ENCODE measurements around the gene NAGPA. TPM values are rescaled to one million over a fixed set of nuclear protein-coding genes. Genes with fewer than 3 reads are reported as not detected.

NAGPA gene
- total RNA-seq, 4 donors from 2014 or later, result 27.6 to 85.1 (median 45.1) TPM

DNA sequence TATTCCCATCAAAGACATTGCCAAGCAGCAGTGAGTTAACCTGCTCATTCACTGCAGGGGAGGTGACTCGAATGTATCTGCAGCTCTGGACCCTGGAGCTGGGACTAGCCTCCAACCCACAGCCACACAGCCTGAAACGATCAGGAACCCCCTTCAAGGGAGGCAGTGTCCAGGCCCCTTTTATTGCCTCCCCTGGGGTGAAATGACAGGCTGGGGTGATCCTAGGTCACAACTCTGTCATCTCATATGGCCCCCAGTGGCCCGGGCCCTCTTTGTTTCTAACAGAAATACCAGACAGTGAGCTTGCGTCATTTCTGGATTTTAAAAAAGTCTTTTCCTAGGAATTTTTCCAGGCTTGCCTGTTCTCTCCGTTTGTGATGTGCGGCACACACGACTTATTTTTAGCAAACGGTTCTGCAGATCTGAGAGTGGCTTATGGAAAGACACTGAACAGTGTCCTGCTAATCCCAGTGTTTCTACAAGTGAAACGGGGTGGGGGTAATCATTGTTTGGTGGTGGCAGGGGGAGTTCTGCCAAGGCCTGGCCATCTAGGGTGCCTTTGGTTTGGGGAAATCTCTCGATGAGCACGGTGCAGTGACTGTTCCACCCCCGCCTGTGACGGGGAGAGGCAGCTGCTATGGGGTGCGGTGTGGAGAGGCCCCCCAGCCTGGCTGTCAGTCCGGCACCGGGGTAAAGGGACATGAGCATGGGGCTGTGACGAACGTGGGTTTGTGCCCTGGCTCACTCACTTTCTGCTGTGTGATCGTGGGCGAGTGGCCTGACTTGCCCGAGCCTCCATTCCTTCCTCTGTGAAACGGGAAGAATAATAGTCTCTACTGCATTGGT lies 27.2 kb downstream of the NAGPA start:
- intact Hi-C loops (cut with DNase I; ENCODE audit: low total_unique reads), result loop anchor here (5.0 kb wide), 1 partner anchor 1204 kb away; no protein-coding TSS in a partner anchor
- no peak for DNase-seq (ENCODE audit: low spot score in 2 of 2)
- TF ChIP-seq, protein P1, sequence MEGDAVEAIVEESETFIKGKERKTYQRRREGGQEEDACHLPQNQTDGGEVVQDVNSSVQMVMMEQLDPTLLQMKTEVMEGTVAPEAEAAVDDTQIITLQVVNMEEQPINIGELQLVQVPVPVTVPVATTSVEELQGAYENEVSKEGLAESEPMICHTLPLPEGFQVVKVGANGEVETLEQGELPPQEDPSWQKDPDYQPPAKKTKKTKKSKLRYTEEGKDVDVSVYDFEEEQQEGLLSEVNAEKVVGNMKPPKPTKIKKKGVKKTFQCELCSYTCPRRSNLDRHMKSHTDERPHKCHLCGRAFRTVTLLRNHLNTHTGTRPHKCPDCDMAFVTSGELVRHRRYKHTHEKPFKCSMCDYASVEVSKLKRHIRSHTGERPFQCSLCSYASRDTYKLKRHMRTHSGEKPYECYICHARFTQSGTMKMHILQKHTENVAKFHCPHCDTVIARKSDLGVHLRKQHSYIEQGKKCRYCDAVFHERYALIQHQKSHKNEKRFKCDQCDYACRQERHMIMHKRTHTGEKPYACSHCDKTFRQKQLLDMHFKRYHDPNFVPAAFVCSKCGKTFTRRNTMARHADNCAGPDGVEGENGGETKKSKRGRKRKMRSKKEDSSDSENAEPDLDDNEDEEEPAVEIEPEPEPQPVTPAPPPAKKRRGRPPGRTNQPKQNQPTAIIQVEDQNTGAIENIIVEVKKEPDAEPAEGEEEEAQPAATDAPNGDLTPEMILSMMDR (IDR thresholded peaks at IDR 0.05), result no peak
- no peak for TF ChIP-seq POLR2A (IDR thresholded peaks at IDR 0.05)
- H3K4me3 ChIP-seq (ENCODE audit: low read depth, poor library complexity, severe bottlenecking), result no peak overlapping the region
- WGBS, 2 donors, result 72 to 73% methylated on average over 22 of the region's 22 CpGs

DNA sequence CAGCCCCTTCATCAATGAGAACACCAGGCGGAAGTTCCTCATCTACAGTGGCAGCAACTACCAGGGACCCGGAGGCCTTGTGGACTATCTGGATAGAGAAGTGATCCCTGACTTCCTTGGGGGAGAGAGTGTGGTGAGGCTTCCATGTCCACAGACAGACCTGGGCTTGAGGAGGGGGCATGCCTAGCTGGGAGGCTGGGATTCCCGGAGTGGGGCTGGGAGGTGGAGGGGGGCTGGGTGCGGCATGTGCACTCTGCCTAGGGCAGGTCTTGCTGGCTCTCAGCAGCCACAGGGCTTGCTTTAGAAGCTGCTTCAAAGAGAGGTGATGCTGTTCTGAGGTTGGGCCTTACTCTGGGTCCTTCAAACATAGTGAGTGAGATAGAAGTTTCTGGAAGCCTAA lies 27.8 kb downstream of the NAGPA start:
- intact Hi-C loops (cut with DNase I; ENCODE audit: low total_unique reads), result loop anchor here (5.0 kb wide), 1 partner anchor 1204 kb away; no protein-coding TSS in a partner anchor
- TF ChIP-seq POLR2A (IDR thresholded peaks at IDR 0.05), result no peak
- TF ChIP-seq, protein P1 (IDR thresholded peaks at IDR 0.05), result no peak
- WGBS, 2 donors, result 70 to 78% methylated on average over 4 of the region's 4 CpGs
- no peak overlapping the region for H3K4me3 ChIP-seq (ENCODE audit: low read depth, poor library complexity, severe bottlenecking)
- no peak for DNase-seq (ENCODE audit: low spot score in 2 of 2)

DNA sequence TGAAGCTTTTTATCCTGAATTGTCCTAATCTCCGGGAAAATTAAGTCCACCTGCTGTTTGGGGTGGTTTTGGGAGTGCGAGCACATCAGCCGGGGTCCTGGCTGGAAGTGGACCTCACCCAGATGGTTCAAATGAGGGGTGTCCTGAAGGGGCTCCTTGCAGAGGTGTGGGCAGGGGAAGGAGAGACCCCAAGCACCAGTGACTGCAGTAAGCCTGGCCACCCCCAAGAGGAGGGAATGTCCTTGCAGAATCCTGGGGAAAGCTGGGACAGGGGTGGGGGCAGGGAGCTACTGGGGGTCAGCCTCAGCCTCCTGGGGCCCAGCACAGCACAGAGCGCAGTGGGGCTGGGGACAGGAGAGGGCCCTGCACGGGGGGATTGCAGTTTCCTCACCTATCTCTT lies 29.4 kb downstream of the NAGPA start:
- 70 to 76% methylated on average over 5 of the region's 5 CpGs for WGBS, 2 donors
- intact Hi-C loops (cut with DNase I; ENCODE audit: low total_unique reads), result no loop called here
- DNase-seq (ENCODE audit: low spot score in 2 of 2), result no peak
- no peak overlapping the region for H3K4me3 ChIP-seq (ENCODE audit: low read depth, poor library complexity, severe bottlenecking)
- no peak for TF ChIP-seq POLR2A (IDR thresholded peaks at IDR 0.05)
- TF ChIP-seq, protein P1 (IDR thresholded peaks at IDR 0.05), result no peak

- TF ChIP-seq POLR2A (IDR thresholded peaks at IDR 0.05), result no peak
- TF ChIP-seq, protein P1 (IDR thresholded peaks at IDR 0.05), result no peak
- intact Hi-C loops (cut with DNase I; ENCODE audit: low total_unique reads), result no loop called here
- 85 to 92% methylated on average over 10 of the region's 10 CpGs for WGBS, 2 donors
- H3K4me3 ChIP-seq (ENCODE audit: low read depth, poor library complexity, severe bottlenecking), result no peak overlapping the region
- no peak for DNase-seq (ENCODE audit: low spot score in 2 of 2)
Measured at GRCh38 chr16:5003828-5004227, 29.9 kb downstream of the NAGPA start.

DNA sequence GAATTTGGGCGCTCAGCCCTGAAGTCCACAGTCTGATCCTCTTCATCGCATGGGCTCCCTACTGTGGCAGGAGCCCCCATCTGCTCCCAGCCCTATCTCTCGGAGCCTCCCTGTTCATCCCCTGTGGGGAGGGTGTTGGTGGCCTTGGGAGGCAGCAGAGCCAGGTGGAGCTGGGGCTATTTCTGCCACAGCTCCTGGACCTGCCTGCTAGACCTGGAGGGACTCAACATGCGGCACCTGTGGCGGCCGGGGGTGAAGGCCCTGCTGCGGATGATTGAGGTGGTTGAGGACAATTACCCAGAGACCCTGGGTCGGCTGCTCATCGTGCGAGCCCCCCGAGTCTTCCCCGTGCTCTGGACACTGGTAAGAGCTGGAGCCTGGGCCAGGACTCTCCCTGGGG lies 30.5 kb downstream of the NAGPA start:
- 86 to 87% methylated on average over 12 of the region's 12 CpGs for WGBS, 2 donors
- no peak overlapping the region for H3K4me3 ChIP-seq (ENCODE audit: low read depth, poor library complexity, severe bottlenecking)
- intact Hi-C loops (cut with DNase I; ENCODE audit: low total_unique reads), result no loop called here
- TF ChIP-seq, protein P1 (IDR thresholded peaks at IDR 0.05), result no peak
- no peak for TF ChIP-seq POLR2A (IDR thresholded peaks at IDR 0.05)
- no peak for DNase-seq (ENCODE audit: low spot score in 2 of 2)

Measured in lower leg skin (tissue), 4 donors.